ENCODE data around the gene SLC25A30.

Gene SLC25A30

DNA sequence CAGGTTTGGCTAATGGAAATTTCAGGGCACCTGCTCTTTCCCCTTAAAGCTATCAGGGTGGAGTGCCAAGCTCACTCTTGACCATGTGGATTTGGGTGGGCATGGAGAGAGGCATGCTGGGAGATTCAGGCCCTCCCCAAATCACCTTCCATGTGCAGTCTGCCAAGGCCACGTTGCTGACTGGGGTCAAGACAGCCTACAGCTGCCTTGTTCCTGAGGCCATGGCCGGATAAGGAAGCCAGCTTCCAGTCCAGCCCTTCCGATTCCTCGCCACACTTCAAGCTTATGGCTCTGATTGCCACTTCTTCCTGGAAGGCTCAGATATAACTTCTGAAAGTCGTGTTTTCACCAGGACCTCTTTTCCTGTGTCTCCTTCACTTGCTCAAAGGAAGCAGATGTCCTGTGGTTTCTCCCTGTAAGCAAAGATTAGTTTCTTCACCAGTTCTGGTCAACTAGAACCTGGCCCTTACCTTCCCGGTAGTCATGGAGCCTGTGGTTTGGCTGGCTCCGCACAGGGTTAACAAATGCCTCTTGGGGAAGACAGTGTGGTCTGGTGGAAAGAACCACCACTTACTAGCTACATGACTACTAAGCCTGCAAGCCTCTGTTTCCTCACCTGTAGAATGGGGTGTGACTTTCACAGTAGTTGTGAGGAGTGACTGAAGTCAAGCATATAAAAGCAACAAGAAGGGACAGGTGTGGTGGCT lies 61.1 kb downstream of the SLC25A30 start:
- TF ChIP-seq, protein P1, sequence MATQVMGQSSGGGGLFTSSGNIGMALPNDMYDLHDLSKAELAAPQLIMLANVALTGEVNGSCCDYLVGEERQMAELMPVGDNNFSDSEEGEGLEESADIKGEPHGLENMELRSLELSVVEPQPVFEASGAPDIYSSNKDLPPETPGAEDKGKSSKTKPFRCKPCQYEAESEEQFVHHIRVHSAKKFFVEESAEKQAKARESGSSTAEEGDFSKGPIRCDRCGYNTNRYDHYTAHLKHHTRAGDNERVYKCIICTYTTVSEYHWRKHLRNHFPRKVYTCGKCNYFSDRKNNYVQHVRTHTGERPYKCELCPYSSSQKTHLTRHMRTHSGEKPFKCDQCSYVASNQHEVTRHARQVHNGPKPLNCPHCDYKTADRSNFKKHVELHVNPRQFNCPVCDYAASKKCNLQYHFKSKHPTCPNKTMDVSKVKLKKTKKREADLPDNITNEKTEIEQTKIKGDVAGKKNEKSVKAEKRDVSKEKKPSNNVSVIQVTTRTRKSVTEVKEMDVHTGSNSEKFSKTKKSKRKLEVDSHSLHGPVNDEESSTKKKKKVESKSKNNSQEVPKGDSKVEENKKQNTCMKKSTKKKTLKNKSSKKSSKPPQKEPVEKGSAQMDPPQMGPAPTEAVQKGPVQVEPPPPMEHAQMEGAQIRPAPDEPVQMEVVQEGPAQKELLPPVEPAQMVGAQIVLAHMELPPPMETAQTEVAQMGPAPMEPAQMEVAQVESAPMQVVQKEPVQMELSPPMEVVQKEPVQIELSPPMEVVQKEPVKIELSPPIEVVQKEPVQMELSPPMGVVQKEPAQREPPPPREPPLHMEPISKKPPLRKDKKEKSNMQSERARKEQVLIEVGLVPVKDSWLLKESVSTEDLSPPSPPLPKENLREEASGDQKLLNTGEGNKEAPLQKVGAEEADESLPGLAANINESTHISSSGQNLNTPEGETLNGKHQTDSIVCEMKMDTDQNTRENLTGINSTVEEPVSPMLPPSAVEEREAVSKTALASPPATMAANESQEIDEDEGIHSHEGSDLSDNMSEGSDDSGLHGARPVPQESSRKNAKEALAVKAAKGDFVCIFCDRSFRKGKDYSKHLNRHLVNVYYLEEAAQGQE (IDR thresholded peaks at IDR 0.05; ENCODE audit: insufficient read depth in 1 of 2, low read depth in 2 of 2, low read length in 2 of 2), result no peak
- no peak for TF ChIP-seq SIN3A (IDR thresholded peaks at IDR 0.05; ENCODE audit: borderline replicate concordance, insufficient read depth, low read length)

- TF ChIP-seq, protein P1 (IDR thresholded peaks at IDR 0.05; ENCODE audit: insufficient read depth in 1 of 2, low read depth in 2 of 2, low read length in 2 of 2), result no peak
- TF ChIP-seq SIN3A (IDR thresholded peaks at IDR 0.05; ENCODE audit: borderline replicate concordance, insufficient read depth, low read length) (no peak), FOXP2 (optimal IDR thresholded peaks at IDR 0.05; ENCODE audit: borderline replicate concordance, extremely low read depth, extremely low read length, insufficient read depth) (no peak), POLR2AphosphoS5 (IDR thresholded peaks at IDR 0.05; ENCODE audit: low read depth, low read length) (no peak), TAF1 (IDR thresholded peaks at IDR 0.05; ENCODE audit: borderline replicate concordance, insufficient read depth, low read length) (no peak)
Observed at GRCh38 chr13:45353895-45354294, 64.3 kb downstream of the SLC25A30 start.

DNA sequence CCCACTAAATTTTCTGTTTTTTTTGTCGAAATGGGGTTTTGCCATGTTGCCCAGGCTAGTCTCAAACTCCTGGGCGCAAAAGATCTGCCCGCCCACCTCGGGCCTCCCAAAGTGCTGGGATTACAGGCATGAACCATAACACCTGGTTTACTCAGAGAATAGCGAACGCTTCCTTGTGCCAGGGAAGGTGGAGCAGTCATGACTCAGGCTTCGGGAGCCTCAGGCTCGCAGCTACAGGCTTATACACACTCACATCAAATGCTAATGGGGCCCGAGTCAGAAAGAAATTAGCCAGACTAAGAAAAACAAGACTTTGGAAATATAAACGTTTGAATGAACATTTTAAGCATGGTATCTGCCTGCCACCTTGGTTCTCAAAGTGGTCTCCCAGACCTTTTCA lies 66.1 kb downstream of the SLC25A30 start:
- TF ChIP-seq FOXP2 (optimal IDR thresholded peaks at IDR 0.05; ENCODE audit: borderline replicate concordance, extremely low read depth, extremely low read length, insufficient read depth), result no peak
- TF ChIP-seq SIN3A (IDR thresholded peaks at IDR 0.05; ENCODE audit: borderline replicate concordance, insufficient read depth, low read length), result no peak
- TF ChIP-seq, protein P1 (IDR thresholded peaks at IDR 0.05; ENCODE audit: insufficient read depth in 1 of 2, low read depth in 2 of 2, low read length in 2 of 2), result no peak
- TF ChIP-seq POLR2AphosphoS5 (IDR thresholded peaks at IDR 0.05; ENCODE audit: low read depth, low read length), result no peak
- no peak for TF ChIP-seq TAF1 (IDR thresholded peaks at IDR 0.05; ENCODE audit: borderline replicate concordance, insufficient read depth, low read length)

GRCh38 chr13:45350152-45350551 lies 68.0 kb downstream of the SLC25A30 start:
- TF ChIP-seq SIN3A (IDR thresholded peaks at IDR 0.05; ENCODE audit: borderline replicate concordance, insufficient read depth, low read length) (no peak), POLR2AphosphoS5 (IDR thresholded peaks at IDR 0.05; ENCODE audit: low read depth, low read length) (no peak), FOXP2 (optimal IDR thresholded peaks at IDR 0.05; ENCODE audit: borderline replicate concordance, extremely low read depth, extremely low read length, insufficient read depth) (no peak), TAF1 (IDR thresholded peaks at IDR 0.05; ENCODE audit: borderline replicate concordance, insufficient read depth, low read length) (no peak)
- TF ChIP-seq, protein P1 (IDR thresholded peaks at IDR 0.05; ENCODE audit: insufficient read depth in 1 of 2, low read depth in 2 of 2, low read length in 2 of 2), result no peak

DNA sequence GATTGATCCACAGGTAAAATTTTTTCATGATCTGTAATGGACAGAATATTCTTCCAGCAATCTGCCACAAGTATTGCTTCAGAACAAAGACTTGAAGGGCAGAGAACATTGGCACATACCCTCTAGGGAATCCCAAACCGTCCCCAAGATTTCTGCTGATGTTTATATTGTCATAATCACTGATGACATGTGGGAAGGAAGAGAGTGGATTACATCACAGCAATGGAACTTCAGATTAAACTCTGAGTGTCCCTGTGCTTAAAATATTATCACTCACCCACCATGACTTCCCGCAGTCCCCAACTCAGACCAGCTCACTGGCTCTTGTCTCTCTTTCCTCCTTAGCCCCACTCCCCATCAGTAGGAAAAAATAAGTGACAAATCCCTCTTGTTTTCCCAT lies 68.7 kb downstream of the SLC25A30 start:
- no peak for TF ChIP-seq POLR2AphosphoS5 (IDR thresholded peaks at IDR 0.05; ENCODE audit: low read depth, low read length)
- TF ChIP-seq, protein P1 (IDR thresholded peaks at IDR 0.05; ENCODE audit: insufficient read depth in 1 of 2, low read depth in 2 of 2, low read length in 2 of 2), result no peak
- no peak for TF ChIP-seq FOXP2 (optimal IDR thresholded peaks at IDR 0.05; ENCODE audit: borderline replicate concordance, extremely low read depth, extremely low read length, insufficient read depth)
- TF ChIP-seq TAF1 (IDR thresholded peaks at IDR 0.05; ENCODE audit: borderline replicate concordance, insufficient read depth, low read length), result no peak
- no peak for TF ChIP-seq SIN3A (IDR thresholded peaks at IDR 0.05; ENCODE audit: borderline replicate concordance, insufficient read depth, low read length)
